Stimulated activated CD4-positive, alpha-beta T cell treated with anti-CD3 and anti-CD28 coated beads, Interleukin-12 subunit alpha, Interleukin-12 subunit beta, amount 100 ng/mL, for 48 hours (primary cell): ENCODE results near the gene ETS2.

Experiments used
- DNase-seq, 3 donors: peaks; one replicate each; pipeline ENCODE4 v3.0.0-alpha.2; 2020; ENCODE audit warnings: low read depth in 2 of 3, low spot score in 1 of 3

The ETS2 gene

GRCh38 chr21:38800924-38801744, 4.6 kb upstream of the ETS2 start:
- no peak for DNase-seq

GRCh38 chr21:38802050-38803026, 3.4 kb upstream of the ETS2 start:
- DNase-seq, result no peak

DNA sequence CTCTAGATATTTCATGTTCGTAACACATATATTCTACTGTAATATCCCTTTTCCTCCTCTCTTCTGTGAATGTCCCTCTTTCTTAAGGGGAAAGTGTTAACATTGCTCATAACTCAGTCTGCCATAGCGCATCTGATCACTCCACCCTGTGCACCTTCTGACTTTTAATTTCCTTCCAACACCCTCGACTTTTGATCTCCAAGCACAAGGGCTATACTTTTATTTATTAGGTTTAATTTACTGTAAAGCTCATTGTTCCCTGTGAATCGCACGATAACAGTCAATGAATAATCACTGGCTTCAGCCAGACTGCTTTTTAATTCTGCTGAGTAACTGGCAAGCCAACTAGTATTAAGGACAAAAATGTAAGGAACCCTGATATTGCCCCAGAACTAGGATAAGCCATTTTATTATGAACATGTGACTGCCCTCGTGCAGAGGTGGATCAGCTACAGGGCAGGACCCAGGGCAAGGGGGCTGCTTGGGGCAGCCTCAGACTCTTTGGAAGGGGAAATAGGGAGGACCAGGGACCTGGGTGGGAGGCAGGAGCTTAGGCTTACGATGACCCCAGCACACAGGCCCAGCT, 2.6 kb upstream of the ETS2 start:
- no peak for DNase-seq

DNA sequence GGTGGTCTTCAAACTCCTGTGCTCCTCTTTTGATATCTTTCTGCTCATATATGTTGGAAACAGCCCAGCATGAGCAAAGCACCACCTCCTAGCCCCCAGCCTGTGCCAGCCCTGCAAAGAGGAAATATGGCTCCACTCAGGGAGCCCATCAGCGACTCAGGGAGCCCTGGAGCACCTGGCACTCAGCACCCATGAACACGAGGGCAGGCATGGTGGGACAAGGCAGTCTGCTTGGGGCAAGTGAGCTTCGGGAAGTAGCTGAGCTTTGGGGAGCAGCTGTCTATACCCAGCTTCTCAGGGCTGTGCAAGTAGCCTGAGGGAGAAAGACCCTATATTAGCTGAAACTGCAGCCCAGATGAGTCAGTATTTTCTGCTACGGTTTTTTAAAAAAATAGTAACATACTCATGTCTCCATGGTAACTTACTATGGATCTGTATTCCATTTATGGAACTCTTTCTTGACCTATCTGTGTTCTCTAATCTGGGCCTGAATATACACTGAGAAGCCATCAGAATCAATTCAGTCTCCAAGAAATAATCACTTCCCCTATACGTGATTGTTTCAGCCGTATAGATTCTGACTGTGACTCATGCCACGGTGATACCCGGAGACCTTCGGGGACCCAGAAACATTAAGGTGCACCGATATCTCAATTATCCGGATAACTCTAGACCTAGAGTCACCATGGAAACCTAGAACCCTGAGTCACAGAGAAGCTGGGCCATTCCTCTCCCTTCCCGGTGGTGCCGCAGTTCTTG, 1.5 kb upstream of the ETS2 start:
- DNase-seq, result no peak

DNA sequence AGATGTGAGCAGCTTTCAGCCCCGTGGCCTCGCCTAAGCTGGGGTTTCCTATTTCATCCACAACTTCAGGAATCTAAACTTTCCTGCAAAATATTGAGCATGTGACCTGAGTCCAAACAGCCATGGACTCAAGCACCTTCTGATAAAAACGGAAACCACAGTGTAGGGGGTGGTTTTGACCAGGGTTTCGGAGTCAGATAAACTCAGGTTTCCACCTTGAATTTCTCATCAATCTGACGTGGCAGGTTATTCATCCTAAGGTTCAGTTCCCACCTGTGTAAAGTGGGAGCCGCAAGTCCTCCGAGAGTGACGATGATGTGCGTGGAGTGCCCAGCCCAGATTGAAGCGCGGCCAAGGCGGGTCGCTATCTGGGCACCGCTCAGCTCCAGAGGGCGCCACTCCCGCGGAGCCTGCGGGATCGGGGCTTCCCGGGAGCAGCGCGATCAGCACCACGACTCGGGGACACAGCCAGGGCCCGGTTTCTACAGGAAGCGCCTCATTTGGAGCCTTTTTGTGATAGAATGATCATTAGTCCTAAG, 871 bp upstream of the ETS2 start:
- DNase-seq, result peak in 2 of 3 donors; percentile 25 to 34

- DNase-seq, result peak in 1 of 3 donors; percentile 14
These were observed 618 bp downstream of the ETS2 start for GRCh38 chr21:38806153-38806941.

- no peak for DNase-seq
These were observed 1.2 kb downstream of the ETS2 start for GRCh38 chr21:38806942-38807284.

DNA sequence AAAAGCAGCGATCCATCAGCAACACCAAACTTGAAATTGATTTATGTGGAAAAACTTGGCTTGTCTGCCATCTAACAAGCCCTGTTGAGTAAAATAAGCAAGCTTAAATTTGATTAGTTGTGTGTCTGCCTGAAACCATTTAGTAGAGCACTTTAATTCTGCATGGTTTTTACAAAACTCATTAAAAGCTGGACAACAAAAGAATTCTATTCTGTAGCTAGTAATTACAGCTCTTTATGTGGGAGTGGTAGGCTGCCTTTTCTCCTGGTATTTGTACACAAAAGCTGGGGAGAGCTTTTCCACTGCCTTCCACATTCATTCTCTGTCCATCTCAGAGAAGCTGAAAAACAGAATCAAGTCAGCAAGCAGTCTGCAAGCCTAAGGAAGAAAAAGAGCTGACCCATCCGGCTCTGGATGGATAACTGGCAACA, 1.7 kb downstream of the ETS2 start:
- no peak for DNase-seq

- DNase-seq, result no peak
These were observed 2.3 kb downstream of the ETS2 start for GRCh38 chr21:38807986-38808385.

DNA sequence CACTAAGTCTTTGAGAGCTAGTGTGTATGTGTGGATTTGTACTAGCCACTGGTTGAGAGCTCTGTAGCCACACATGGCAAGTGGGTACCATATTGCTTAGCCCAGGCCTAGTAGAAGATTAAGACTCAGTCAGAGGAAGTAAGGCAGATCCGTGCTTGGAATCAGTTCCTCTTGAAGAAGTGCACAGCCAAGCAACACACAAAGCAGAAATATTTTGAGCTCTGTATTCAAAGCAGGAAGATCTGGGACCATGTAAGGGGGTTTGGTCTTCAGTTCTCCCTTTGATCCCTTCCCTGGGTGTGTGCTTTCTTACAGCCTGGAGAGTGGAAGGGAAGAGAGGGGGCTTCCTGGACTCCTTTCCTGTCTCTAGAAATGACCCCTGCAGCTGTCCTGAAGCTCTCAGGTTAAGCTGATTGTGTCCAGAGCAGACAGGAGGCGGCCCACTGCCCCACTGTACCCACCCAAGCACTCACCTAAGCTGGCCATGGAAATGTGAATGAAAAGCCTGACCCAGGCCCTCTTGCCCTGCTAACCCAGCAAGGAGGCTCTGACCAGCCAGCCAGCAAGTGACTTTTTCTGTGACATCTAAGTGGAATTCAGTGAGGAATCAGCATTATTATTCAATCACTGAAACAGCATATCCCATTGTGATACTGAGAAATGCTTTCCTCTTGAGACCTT, 3.6 kb downstream of the ETS2 start:
- DNase-seq, result no peak

GRCh38 chr21:38810034-38810825, 4.5 kb downstream of the ETS2 start:
- DNase-seq, result no peak

DNA sequence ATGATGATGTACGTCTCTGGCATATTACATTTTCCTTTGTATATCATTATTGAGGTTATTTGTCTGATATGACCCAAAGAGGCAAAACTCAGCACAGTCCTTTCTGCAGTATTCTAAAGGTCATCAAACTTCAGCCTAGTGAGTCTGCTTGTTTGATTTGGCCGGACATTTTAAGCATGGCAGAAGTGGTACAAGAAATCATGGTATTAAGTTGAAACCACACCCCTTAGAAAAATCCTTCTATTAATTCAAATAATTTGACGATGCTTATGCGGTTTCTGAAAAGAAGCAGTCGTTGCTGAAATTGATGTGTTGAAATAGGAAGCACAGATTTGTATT, 5.1 kb downstream of the ETS2 start:
- no peak for DNase-seq

DNA sequence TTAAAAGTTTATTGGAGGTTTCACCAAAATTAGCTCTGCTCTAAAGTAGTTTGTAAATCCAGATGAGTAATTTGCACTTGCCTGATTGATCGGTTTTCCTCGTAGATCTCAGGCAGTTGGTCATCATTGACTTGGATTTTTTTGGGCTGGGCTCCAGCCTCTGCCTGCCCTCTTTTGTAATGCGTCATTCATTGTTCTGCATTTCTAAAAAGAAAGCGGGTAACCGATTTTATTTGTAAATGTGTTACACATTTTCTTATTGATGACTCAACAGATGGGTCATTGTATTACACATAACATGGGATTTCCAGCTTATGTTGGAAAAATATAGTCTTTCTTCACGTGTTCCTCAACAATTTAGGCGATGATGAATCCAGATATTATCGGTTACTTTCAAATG, 5.5 kb downstream of the ETS2 start:
- DNase-seq, result no peak

GRCh38 chr21:38813143-38813542, 7.4 kb downstream of the ETS2 start:
- no peak for DNase-seq

GRCh38 chr21:38813547-38813946, 7.8 kb downstream of the ETS2 start:
- no peak for DNase-seq

DNA sequence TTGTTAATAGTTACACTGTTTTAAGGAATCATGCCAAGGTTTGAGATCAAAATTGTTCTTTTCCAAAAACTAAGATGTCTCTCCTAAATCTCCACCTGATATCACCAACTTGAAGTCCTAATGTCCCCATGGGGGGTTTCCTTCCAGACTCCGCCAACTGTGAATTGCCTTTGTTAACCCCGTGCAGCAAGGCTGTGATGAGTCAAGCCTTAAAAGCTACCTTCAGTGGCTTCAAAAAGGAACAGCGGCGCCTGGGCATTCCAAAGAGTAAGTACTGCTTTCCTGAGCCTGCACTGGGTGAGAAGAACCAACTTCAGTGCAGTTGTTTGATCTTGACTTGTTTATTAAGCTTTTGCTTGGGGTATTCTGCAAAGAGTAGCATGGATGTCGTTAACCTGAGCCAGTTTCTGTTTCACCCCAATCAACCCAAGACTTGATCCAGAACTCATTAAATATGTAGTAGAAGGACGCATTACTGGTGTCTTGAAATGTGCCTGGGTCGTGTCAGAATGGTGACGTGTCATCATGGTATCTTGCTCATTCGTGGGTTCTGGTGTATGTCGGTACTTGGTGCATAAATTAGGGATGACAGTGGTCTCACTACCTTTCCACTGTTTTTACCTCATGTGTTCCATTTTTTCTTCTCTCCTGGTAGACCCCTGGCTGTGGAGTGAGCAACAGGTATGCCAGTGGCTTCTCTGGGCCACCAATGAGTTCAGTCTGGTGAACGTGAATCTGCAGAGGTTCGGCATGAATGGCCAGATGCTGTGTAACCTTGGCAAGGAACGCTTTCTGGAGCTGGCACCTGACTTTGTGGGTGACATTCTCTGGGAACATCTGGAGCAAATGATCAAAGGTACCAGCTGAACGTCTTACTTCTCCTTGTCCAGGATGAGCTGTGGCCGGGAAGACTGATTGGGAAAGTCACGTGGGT, 8.7 kb downstream of the ETS2 start:
- DNase-seq, result no peak

- no peak for DNase-seq
These were observed 9.3 kb downstream of the ETS2 start for GRCh38 chr21:38815060-38815405.
